GM19463 (cell line): ENCODE results near the gene CLK2.
A peak's percentile ranks its signal among the peaks of the same experiment; 100 is the strongest.
"Not testable (repeated sequence)": the region's sequence is repeated elsewhere in the genome, so short reads cannot be mapped to it uniquely, and the experiment has no call there.

Experiments
- ATAC-seq: cut with Tn5 transposase; IDR thresholded peaks from one replicate; pipeline ENCODE4 v1.9.1; 2021; ENCODE audit warnings: mild to moderate bottlenecking, moderate library complexity; ENCODE audit not compliant: unreplicated experiment

Gene CLK2

GRCh38 chr1:155268630-155269029 lies 4.7 kb downstream of the CLK2 start:
- no peak for ATAC-seq

GRCh38 chr1:155267373-155267772 lies 5.9 kb downstream of the CLK2 start:
- ATAC-seq = no peak

GRCh38 chr1:155266553-155266952 lies 6.8 kb downstream of the CLK2 start:
- ATAC-seq = no peak

- ATAC-seq = no peak
Measured at GRCh38 chr1:155263067-155263466, 10.2 kb downstream of the CLK2 start.

- ATAC-seq = peak; percentile 96
Measured at GRCh38 chr1:155261852-155262673, 11.2 kb downstream of the CLK2 start, which contains the start of gene SCAMP3. Gene SCAMP3, minus strand, starts transcription at chr1:155262360. Its CDS starts 209 bp downstream, at chr1:155262151.

GRCh38 chr1:155261493-155261851 lies 11.8 kb downstream of the CLK2 start:
- ATAC-seq = no peak

GRCh38 chr1:155260276-155260675 lies 13.0 kb downstream of the CLK2 start:
- no peak for ATAC-seq

GRCh38 chr1:155256058-155256852 lies 17.0 kb downstream of the CLK2 start:
- no peak for ATAC-seq

- peak; percentile 60 for ATAC-seq
Measured at GRCh38 chr1:155255243-155256007, 17.9 kb downstream of the CLK2 start, which contains the start of gene ENTREP3. Gene ENTREP3, minus strand, starts transcription at chr1:155255483. Its CDS starts 606 bp downstream, at chr1:155254877.

- ATAC-seq = no peak
Measured at GRCh38 chr1:155254714-155255242, 18.5 kb downstream of the CLK2 start.

GRCh38 chr1:155254228-155254713 lies 19.0 kb downstream of the CLK2 start:
- ATAC-seq = no peak

GRCh38 chr1:155253797-155254196 lies 19.5 kb downstream of the CLK2 start:
- ATAC-seq = no peak

- no peak for ATAC-seq
Measured at GRCh38 chr1:155253208-155253607, 20.1 kb downstream of the CLK2 start.

GRCh38 chr1:155251566-155251965 lies 21.7 kb downstream of the CLK2 start:
- ATAC-seq = no peak

GRCh38 chr1:155250633-155251449 lies 22.5 kb downstream of the CLK2 start:
- peak; percentile 87 for ATAC-seq

GRCh38 chr1:155250246-155250632 lies 23.1 kb downstream of the CLK2 start:
- peak; percentile 8 for ATAC-seq

- ATAC-seq = no peak
Measured at GRCh38 chr1:155247667-155248553, 25.4 kb downstream of the CLK2 start.

GRCh38 chr1:155246796-155247195 lies 26.5 kb downstream of the CLK2 start:
- not testable (repeated sequence) for ATAC-seq

- no peak for ATAC-seq
Measured at GRCh38 chr1:155245163-155245524, 28.2 kb downstream of the CLK2 start.
